HCT116 (cell line): ENCODE results near the gene ACTG1. TPM values are rescaled to one million over a fixed set of nuclear protein-coding genes. Genes with fewer than 3 reads are reported as not detected.

Experiments used
- ATAC-seq: fragments of 200-7000 bp; cut with Tn5 transposase; 2 replicates; pipeline ENCODE4 v1.9.1; 2020; ENCODE audit warnings: mild to moderate bottlenecking, moderate library complexity
- BruUV-seq: library from RNA; stranded (reverse); fragments of 400-500 nt; replicated peaks from 2 replicates; lab custom pipeline; 2021; lab: Mats Ljungman, UMichigan
- CTCF ChIA-PET: fragments of 300-600 bp; sonication (Branson Sonifier 250); formaldehyde crosslinking; loops from one replicate; lab custom pipeline; 2021; ENCODE audit warnings: antibody characterized with exemption; lab: Charles Lee
- POLR2A ChIA-PET: fragments of 300-600, 350-600 bp; sonication (Branson Sonifier 250); formaldehyde crosslinking; loops from one replicate; lab custom pipeline; 2021; ENCODE audit warnings: antibody characterized with exemption; lab: Charles Lee
- RAD21 ChIA-PET, 2 experiments: fragments of 300-600 bp; sonication (Branson Sonifier 250); formaldehyde crosslinking; loops; one replicate each; lab custom pipeline; 2023; ENCODE audit warnings: low total read pairs in 2 of 2; ENCODE audit not compliant: uncharacterized antibody in 2 of 2, unreplicated experiment in 2 of 2, low non-redundant PET in 1 of 2; lab: Charles Lee
- DNase-seq: peaks from one replicate; pipeline ENCODE4 v3.0.0-alpha.2; 2010; ENCODE audit warnings: low read depth, low spot score
- H2AFZ ChIP-seq: fragments of 200-600 bp; shearing (Covaris generic), sonication (generic); 2 replicates; pipeline ENCODE4 v1.6.1; 2017; ENCODE audit warnings: low read depth, mixed run types, mixed read lengths, antibody characterized with exemption, low read length; ENCODE audit not compliant: poor library complexity, severe bottlenecking
- H3K27ac ChIP-seq: 2 replicates; pipeline ENCODE4 v1.5.1; 2012; ENCODE audit warnings: low read depth, low read length
- H3K27me3 ChIP-seq: fragments of 200-600 bp; sonication (generic); 2 replicates; pipeline ENCODE4 v1.6.1; 2016; ENCODE audit warnings: mixed run types, low read length, mixed read lengths; ENCODE audit not compliant: insufficient read depth
- H3K36me3 ChIP-seq, 2 experiments: fragments of 200-500 bp in 1 of 2; fragments of 200-600 bp in 1 of 2; sonication (Bioruptor generic) in 1 of 2; sonication (generic) in 1 of 2; 2 replicates each; pipeline versions ENCODE4 v1.5.1 to v1.6.1; 2014 to 2016; ENCODE audit warnings: low read length in 2 of 2, inconsistent platforms in 1 of 2, mixed read lengths in 1 of 2, mixed run types in 1 of 2; ENCODE audit not compliant: insufficient read depth in 2 of 2, control insufficient read depth in 1 of 2
- H3K4me1 ChIP-seq, 2 experiments: fragments of 200-600 bp in 1 of 2; sonication (generic) in 1 of 2; 2 replicates each; pipeline versions ENCODE4 v1.5.1 to v1.6.1; 2012 to 2017; ENCODE audit warnings: low read length in 2 of 2, inconsistent platforms in 1 of 2, mild to moderate bottlenecking in 1 of 2, mixed read lengths in 1 of 2, mixed run types in 1 of 2, moderate library complexity in 1 of 2; ENCODE audit not compliant: insufficient read depth in 2 of 2, control insufficient read depth in 1 of 2
- H3K4me2 ChIP-seq: fragments of 200-600 bp; sonication (generic); 2 replicates; pipeline ENCODE4 v1.6.1; 2017; ENCODE audit warnings: mixed run types, low read length, mixed read lengths
- H3K4me3 ChIP-seq, 2 experiments: fragments of 200-600 bp in 1 of 2; sonication (generic) in 1 of 2; replicated peaks in 1 of 2; 2 replicates each; pipeline ENCODE4 v1.5.1; 2011 to 2016; ENCODE audit warnings: low read length in 2 of 2, control low read depth in 1 of 2, low read depth in 1 of 2, mild to moderate bottlenecking in 1 of 2, mixed read lengths in 1 of 2, mixed run types in 1 of 2
- H3K79me2 ChIP-seq: fragments of 200-600 bp; sonication (generic); 2 replicates; pipeline ENCODE4 v1.6.1; 2017; ENCODE audit warnings: mild to moderate bottlenecking, mixed run types, low read length, moderate library complexity, mixed read lengths; ENCODE audit not compliant: insufficient read depth
- H3K9ac ChIP-seq: fragments of 200-600 bp; sonication (generic); 2 replicates; pipeline ENCODE4 v1.6.1; 2016; ENCODE audit warnings: low read length, mixed read lengths
- H3K9me2 ChIP-seq: fragments of 200-600 bp; sonication (generic), shearing (Covaris generic); 2 replicates; pipeline ENCODE4 v1.6.1; 2017; ENCODE audit warnings: mixed run types, mild to moderate bottlenecking, moderate library complexity; ENCODE audit not compliant: insufficient read depth
- H3K9me3 ChIP-seq, 2 experiments: fragments of 200-500 bp in 1 of 2; fragments of 200-600 bp in 1 of 2; sonication (Bioruptor generic) in 1 of 2; sonication (generic) in 1 of 2; 2 replicates each; pipeline ENCODE4 v1.6.1; 2014 to 2017; ENCODE audit warnings: low read length in 2 of 2, mixed read lengths in 2 of 2, inconsistent platforms in 1 of 2, low read depth in 1 of 2, mild to moderate bottlenecking in 1 of 2, mixed run types in 1 of 2, moderate library complexity in 1 of 2; ENCODE audit not compliant: control insufficient read depth in 1 of 2, insufficient read depth in 1 of 2
- H4K20me1 ChIP-seq: fragments of 200-600 bp; sonication (generic), shearing (Covaris generic); 2 replicates; pipeline ENCODE4 v1.6.1; 2017; ENCODE audit warnings: mixed run types, mild to moderate bottlenecking, moderate library complexity; ENCODE audit not compliant: insufficient read depth
- EGR1 ChIP-seq: IDR thresholded peaks from 2 replicates; pipeline ENCODE4 v1.6.1; 2012; ENCODE audit warnings: low read depth
- ELF1 ChIP-seq: IDR thresholded peaks from 2 replicates; pipeline ENCODE4 v1.6.1; 2012; ENCODE audit warnings: low read depth, borderline replicate concordance
- EZH2 ChIP-seq: fragments of 200-600 bp; sonication (generic); IDR thresholded peaks from 2 replicates; pipeline ENCODE4 v1.6.1; 2017; ENCODE audit warnings: antibody characterized with exemption, mixed run types
- FOSL1 ChIP-seq: IDR thresholded peaks from 2 replicates; pipeline ENCODE4 v1.6.1; 2012; ENCODE audit warnings: low read depth
- JUND ChIP-seq: IDR thresholded peaks from 2 replicates; pipeline ENCODE4 v1.6.1; 2012
- POLR2A ChIP-seq: IDR thresholded peaks from 2 replicates; pipeline ENCODE4 v1.7.0; 2011; ENCODE audit warnings: borderline replicate concordance; ENCODE audit not compliant: insufficient read depth, insufficient read length; ENCODE audit errors: extremely low read depth
- POLR2AphosphoS5 ChIP-seq: IDR thresholded peaks from 2 replicates; pipeline ENCODE4 v1.6.1; 2011; ENCODE audit warnings: mild to moderate bottlenecking, low read depth, low read length, moderate library complexity
- RAD21 ChIP-seq: IDR thresholded peaks from 2 replicates; pipeline ENCODE4 v1.6.1; 2012; ENCODE audit warnings: low read depth, mild to moderate bottlenecking
- SIN3A ChIP-seq: IDR thresholded peaks from 2 replicates; pipeline ENCODE4 v1.6.1; 2012; ENCODE audit warnings: low read depth
- SRF ChIP-seq: IDR thresholded peaks from 2 replicates; pipeline ENCODE4 v1.6.1; 2012; ENCODE audit warnings: low read depth
- YY1 ChIP-seq: IDR thresholded peaks from 2 replicates; pipeline ENCODE4 v1.6.1; 2011; ENCODE audit warnings: low read length, low read depth, moderate library complexity, mild to moderate bottlenecking; ENCODE audit not compliant: insufficient replicate concordance; ENCODE audit errors: extremely low read depth
- ZFX ChIP-seq: fragments of 450-650 bp; IDR thresholded peaks from 2 replicates; pipeline ENCODE4 v1.6.1; 2017
- intact Hi-C: fragments of 100-400 bp; cut with micrococcal nuclease; formaldehyde crosslinking; loops from 2 replicates; pipeline ENCODE4 v1.10.0; 2022
- total RNA-seq: library from RNA; stranded (reverse); gene quantifications from one replicate; pipeline ENCODE4 v1.2.1, GENCODE V29; 2021; ENCODE audit not compliant: unreplicated experiment
- TF ChIP-seq, protein P1 (sequence below): IDR thresholded peaks from 2 replicates; pipeline ENCODE4 v1.6.1; 2012
- TF ChIP-seq, protein P2 (sequence below), 3 experiments: fragments of 200-600 bp in 1 of 3; sonication (generic) in 1 of 3; IDR thresholded peaks in 2 of 3; conservative IDR thresholded peaks in 1 of 3; 2 replicates each; pipeline ENCODE4 v1.5.1; 2012 to 2017; ENCODE audit warnings: low read depth in 2 of 3, low read length in 2 of 3, antibody characterized with exemption in 1 of 3, borderline replicate concordance in 1 of 3, control low read depth in 1 of 3, mild to moderate bottlenecking in 1 of 3, mixed read lengths in 1 of 3, mixed run types in 1 of 3, moderate library complexity in 1 of 3; ENCODE audit not compliant: insufficient read depth in 1 of 3
- TF ChIP-seq, protein P3 (sequence below): IDR thresholded peaks from 2 replicates; pipeline ENCODE4 v1.6.1; 2012
- TF ChIP-seq, protein P4 (sequence below): IDR thresholded peaks from 2 replicates; pipeline ENCODE4 v1.6.1; 2011; ENCODE audit warnings: mild to moderate bottlenecking, low read length, moderate library complexity; ENCODE audit not compliant: insufficient replicate concordance; ENCODE audit errors: extremely low read depth

ACTG1 gene
- total RNA-seq, 1 experiment from 2014 or later, result 6,223 TPM

DNA sequence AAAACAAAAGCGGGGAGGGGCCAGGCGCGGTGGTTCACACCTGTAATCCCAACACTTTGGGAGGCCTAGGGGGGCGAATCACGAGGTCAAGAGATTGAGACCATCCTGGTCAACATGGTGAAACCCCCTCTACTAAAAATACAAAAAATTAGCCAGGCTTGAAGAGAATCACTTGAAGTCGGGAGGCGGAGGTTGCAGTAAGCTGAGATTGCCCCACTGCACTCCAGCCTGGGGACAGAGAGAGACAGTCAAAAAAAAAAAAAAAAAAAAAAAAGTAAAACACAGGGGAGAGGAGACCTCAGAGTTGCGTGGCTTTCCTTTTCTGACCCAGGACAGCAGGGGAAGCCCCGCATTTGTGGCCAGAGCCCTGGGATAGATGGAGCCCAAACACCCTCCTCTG is 19.9 kb downstream of the ACTG1 start:
- H3K4me3 ChIP-seq, result no peak overlapping the region
- H3K9me2 ChIP-seq, result no peaks in the 10 kb centered on the region
- H4K20me1 ChIP-seq, result no peaks in the 10 kb centered on the region
- H2AFZ ChIP-seq, result no peak overlapping the region
- no TSS peak for BruUV-seq
- no peaks in the 10 kb centered on the region for H3K9me3 ChIP-seq
- POLR2A ChIA-PET, result interaction anchor here (1.3 to 3.5 kb wide), 4 partner anchors 15 to 26 kb away, joined by 4 to 20 read pairs (median 6); partner anchors contain the start of gene ACTG1
- no peaks in the 10 kb centered on the region for H3K36me3 ChIP-seq
- H3K27me3 ChIP-seq, result no peaks in the 10 kb centered on the region
- CTCF ChIA-PET, result no interaction called here
- no peak overlapping the region for H3K4me2 ChIP-seq
- intact Hi-C loops, result no loop called here
- no peak for TF ChIP-seq SIN3A
- TF ChIP-seq SRF, result no peak
- TF ChIP-seq POLR2AphosphoS5, result no peak
- TF ChIP-seq, protein P1, sequence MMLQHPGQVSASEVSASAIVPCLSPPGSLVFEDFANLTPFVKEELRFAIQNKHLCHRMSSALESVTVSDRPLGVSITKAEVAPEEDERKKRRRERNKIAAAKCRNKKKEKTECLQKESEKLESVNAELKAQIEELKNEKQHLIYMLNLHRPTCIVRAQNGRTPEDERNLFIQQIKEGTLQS, result no peak
- TF ChIP-seq ZFX, result no peak
- TF ChIP-seq, protein P2, sequence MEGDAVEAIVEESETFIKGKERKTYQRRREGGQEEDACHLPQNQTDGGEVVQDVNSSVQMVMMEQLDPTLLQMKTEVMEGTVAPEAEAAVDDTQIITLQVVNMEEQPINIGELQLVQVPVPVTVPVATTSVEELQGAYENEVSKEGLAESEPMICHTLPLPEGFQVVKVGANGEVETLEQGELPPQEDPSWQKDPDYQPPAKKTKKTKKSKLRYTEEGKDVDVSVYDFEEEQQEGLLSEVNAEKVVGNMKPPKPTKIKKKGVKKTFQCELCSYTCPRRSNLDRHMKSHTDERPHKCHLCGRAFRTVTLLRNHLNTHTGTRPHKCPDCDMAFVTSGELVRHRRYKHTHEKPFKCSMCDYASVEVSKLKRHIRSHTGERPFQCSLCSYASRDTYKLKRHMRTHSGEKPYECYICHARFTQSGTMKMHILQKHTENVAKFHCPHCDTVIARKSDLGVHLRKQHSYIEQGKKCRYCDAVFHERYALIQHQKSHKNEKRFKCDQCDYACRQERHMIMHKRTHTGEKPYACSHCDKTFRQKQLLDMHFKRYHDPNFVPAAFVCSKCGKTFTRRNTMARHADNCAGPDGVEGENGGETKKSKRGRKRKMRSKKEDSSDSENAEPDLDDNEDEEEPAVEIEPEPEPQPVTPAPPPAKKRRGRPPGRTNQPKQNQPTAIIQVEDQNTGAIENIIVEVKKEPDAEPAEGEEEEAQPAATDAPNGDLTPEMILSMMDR (IDR thresholded peaks at IDR 0.05 in 2 of 3, conservative IDR thresholded peaks at IDR 0.05 in 1 of 3; ENCODE audit: borderline replicate concordance in 1 of 3, insufficient read depth in 1 of 3, low read depth in 2 of 3, low read length in 2 of 3), result no peak
- TF ChIP-seq RAD21, result no peak
- no peak for TF ChIP-seq FOSL1
- TF ChIP-seq, protein P3, sequence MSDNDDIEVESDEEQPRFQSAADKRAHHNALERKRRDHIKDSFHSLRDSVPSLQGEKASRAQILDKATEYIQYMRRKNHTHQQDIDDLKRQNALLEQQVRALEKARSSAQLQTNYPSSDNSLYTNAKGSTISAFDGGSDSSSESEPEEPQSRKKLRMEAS, result no peak
- no peak for TF ChIP-seq ELF1
- no peak for TF ChIP-seq JUND
- TF ChIP-seq YY1, result no peak
- TF ChIP-seq EZH2, result no peak
- TF ChIP-seq POLR2A, result no peak
- TF ChIP-seq, protein P4, sequence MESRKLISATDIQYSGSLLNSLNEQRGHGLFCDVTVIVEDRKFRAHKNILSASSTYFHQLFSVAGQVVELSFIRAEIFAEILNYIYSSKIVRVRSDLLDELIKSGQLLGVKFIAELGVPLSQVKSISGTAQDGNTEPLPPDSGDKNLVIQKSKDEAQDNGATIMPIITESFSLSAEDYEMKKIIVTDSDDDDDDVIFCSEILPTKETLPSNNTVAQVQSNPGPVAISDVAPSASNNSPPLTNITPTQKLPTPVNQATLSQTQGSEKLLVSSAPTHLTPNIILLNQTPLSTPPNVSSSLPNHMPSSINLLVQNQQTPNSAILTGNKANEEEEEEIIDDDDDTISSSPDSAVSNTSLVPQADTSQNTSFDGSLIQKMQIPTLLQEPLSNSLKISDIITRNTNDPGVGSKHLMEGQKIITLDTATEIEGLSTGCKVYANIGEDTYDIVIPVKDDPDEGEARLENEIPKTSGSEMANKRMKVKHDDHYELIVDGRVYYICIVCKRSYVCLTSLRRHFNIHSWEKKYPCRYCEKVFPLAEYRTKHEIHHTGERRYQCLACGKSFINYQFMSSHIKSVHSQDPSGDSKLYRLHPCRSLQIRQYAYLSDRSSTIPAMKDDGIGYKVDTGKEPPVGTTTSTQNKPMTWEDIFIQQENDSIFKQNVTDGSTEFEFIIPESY, result no peak
- TF ChIP-seq EGR1, result no peak
- H3K27ac ChIP-seq, result no peak overlapping the region
- DNase-seq, result no peak
- ATAC-seq, result no peak
- H3K9ac ChIP-seq, result no peak overlapping the region
- RAD21 ChIA-PET, result no interaction called here
- no peaks in the 10 kb centered on the region; the same call in 1 of the 2 replicates for H3K79me2 ChIP-seq
- H3K4me1 ChIP-seq, result peaks cover 14 to 48% of the 10 kb centered on the region in 2 experiments
